AG04449 (cell line): ENCODE results near the gene CCDC24.

ENCODE experiments used
- CTCF ChIA-PET: fragments of 350-600 bp; formaldehyde crosslinking; extraction: SDS; loops from one replicate; lab custom pipeline; 2021; ENCODE audit warnings: antibody characterized with exemption; lab: Yijun Ruan, JAX
- POLR2A ChIA-PET: fragments of 400-600, 350-600 bp; formaldehyde crosslinking; extraction: SDS; loops from one replicate; lab custom pipeline; 2020; ENCODE audit warnings: antibody characterized with exemption, inconsistent platforms; lab: Yijun Ruan, JAX
- DNase-seq: peaks from one replicate; pipeline ENCODE4 v3.0.0-alpha.2; 2010; ENCODE audit warnings: low read depth, low spot score
- H3K4me3 ChIP-seq: 2 replicates; pipeline ENCODE4 v1.5.1; 2011; ENCODE audit warnings: low read depth, mild to moderate bottlenecking, control low read depth, low read length
- CTCF ChIP-seq: IDR thresholded peaks from one replicate; pipeline ENCODE4 v1.5.1; 2011; ENCODE audit warnings: mild to moderate bottlenecking, moderate library complexity, low read length, control low read depth, inconsistent platforms; ENCODE audit not compliant: insufficient read depth; ENCODE audit errors: missing control alignments

CCDC24 gene

GRCh38 chr1:44010935-44011471 is 19.6 kb downstream of the CCDC24 start:
- H3K4me3 ChIP-seq: no peak overlapping the region
- DNase-seq: no peak
- no peak for TF ChIP-seq CTCF
- ChIA-PET CTCF (interaction anchor here (1.0 to 15.1 kb wide), 9 partner anchors 6 to 73 kb away, joined by 3 to 170 read pairs (median 5); no protein-coding TSS in a partner anchor), POLR2A (no interaction called here)

- no peak for TF ChIP-seq CTCF
- DNase-seq: no peak
- H3K4me3 ChIP-seq: no peak overlapping the region
- POLR2A ChIA-PET: no interaction called here
- CTCF ChIA-PET: interaction anchor here (1.7 to 15.1 kb wide), 5 partner anchors 8 to 36 kb away, joined by 4 to 170 read pairs (median 16); no protein-coding TSS in a partner anchor
These were observed 21.0 kb downstream of the CCDC24 start for GRCh38 chr1:44012404-44012803.

- POLR2A ChIA-PET: no interaction called here
- DNase-seq: no peak
These were observed 21.7 kb downstream of the CCDC24 start for GRCh38 chr1:44012941-44013609.

GRCh38 chr1:44013949-44014348 is 22.6 kb downstream of the CCDC24 start:
- no peak overlapping the region for H3K4me3 ChIP-seq
- TF ChIP-seq CTCF: no peak
- ChIA-PET CTCF (interaction anchor here (0.9 to 15.1 kb wide), 5 partner anchors 9 to 34 kb away, joined by 3 to 170 read pairs (median 16); no protein-coding TSS in a partner anchor), POLR2A (interaction anchor here (0.7 kb wide), 1 partner anchor 22 kb away, joined by 5 read pairs; no protein-coding TSS in a partner anchor)
- no peak for DNase-seq

More at GRCh38 chr1:44012941-44013609, 21.7 kb downstream of the CCDC24 start:
- CTCF ChIA-PET: interaction anchor here (0.9 to 15.1 kb wide), 4 partner anchors 8 to 35 kb away, joined by 3 to 170 read pairs (median 20); no protein-coding TSS in a partner anchor
- no peak overlapping the region for H3K4me3 ChIP-seq
- TF ChIP-seq CTCF: no peak

GRCh38 chr1:44014365-44015104 is 23.1 kb downstream of the CCDC24 start:
- no peak overlapping the region for H3K4me3 ChIP-seq
- POLR2A ChIA-PET: interaction anchor here (1.3 kb wide), 1 partner anchor 17 kb away, joined by 5 read pairs; the partner anchor contains the start of gene SLC6A9
- no peak for DNase-seq
- no peak for TF ChIP-seq CTCF
- CTCF ChIA-PET: interaction anchor here (0.9 to 15.1 kb wide), 5 partner anchors 10 to 33 kb away, joined by 3 to 170 read pairs (median 4); partner anchors contain the start of gene SLC6A9
